Effector CD8-positive, alpha-beta T cell (primary cell): ENCODE data around the gene CNTN1.
"Not testable (repeated sequence)": the region's sequence is repeated elsewhere in the genome, so short reads cannot be mapped to it uniquely, and the experiment has no call there.

Experiments used
- DNase-seq: peaks from one replicate; lab custom pipeline; 2025; lab: John Stamatoyannopoulos, UW

Gene CNTN1

DNA sequence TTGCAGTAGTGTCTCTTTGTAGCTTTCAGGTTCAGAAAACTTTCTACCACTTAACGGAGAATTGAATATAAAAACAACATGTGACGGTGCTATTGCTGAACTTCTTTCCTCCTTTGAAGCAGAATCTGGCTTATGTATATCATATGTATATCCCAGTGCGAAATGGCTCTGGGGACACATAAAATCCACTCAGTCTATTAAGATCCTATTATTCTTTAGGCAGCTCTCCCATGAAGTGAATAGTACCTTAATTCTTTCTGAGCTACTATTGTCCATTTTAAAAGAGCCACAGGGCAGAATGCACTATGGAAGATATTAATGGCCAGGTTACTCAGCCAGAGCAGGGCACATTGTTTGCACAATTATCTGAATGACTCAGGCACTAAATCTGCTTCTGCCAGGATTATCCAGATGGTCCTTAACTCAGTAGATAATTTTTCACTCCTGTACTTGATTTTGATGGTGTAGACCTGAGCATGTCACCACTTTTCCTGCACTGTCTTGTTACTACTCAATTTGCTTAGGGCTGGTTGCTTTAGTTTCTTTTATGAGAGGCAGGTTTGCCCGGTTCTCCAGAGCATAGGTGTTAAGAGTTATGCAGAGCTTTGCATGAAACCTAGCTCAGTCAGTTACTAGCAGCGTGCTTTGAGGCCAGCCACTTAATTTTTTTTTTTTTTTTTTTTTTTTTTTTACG lies 5.5 kb downstream of the CNTN1 start:
- no peak for DNase-seq

DNA sequence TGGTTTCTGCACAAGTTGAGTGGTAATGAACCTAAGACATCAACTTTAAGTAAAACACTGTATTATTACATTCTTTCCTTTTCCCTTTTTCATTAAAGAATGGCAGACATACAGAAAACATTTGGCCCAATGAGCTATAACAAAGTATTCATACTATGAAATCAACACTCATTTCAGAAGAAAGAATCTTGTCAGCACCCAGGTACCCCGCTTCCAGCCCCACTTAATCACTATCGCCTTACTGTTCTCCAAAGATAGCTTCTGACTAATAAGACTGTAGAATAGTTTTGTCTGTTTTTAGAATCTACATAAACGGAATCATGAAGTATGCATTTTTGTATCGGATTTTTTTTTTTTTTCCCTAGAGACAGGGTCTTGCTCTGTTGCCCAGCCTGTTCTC lies 9.5 kb downstream of the CNTN1 start:
- DNase-seq, result no peak

DNA sequence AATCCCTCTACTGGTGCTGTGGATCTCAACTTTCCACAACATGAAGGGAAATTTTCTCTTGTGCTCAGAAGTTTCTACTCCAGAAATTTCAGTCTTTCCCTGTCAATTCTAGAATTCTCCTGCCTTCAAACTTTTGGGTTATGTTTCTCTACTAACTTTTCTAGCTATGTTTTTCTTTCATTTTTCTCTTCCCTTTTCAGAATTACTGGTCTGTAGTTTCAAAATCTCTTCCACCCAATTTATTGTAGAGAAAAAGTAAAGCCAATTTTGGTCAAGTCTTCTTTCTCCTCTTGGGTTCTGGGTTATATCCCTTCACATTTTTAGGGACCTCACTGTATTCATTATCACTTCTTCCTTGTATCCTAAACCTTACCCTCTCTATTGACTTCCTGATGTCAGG lies 18.9 kb downstream of the CNTN1 start:
- DNase-seq, result no peak

DNA sequence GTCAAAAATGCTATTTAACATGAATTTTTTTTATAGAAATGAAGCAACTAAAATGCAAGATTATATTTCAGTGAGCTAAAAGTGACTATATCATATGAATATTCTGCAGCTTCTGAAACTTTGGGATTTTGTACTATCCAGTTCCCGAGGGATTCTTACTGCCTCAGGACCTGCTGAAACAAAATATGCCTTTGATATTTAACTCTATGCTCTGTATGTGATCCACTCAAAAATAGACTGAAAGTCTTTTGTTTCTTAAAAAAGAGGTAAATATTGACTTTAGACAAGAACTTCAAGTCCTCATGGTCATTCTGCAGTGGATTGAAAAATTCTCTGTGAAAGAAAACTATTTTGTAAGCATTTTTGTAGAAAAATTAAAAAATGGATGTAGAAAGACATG lies 22.4 kb downstream of the CNTN1 start:
- no peak for DNase-seq

DNA sequence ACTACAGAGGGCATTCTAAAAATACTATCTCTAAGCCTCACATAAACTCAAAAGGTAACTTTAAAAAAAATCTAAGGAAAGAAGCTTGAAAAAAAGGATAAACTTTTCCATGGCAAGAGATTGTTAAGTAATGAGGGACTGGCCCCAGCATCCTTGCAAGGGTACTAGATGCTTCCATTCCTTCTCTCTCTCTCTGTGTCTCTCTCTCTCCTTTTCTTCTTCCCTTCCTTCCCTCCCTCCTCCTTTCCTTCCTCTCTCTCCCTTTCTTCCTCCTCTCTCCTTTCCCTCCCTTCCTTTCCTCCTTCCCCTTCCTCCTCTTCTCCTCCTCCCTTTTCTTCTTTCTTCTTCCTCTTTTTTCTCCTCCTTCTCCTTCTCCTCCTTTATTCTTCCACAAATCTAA lies 23.8 kb downstream of the CNTN1 start:
- no peak for DNase-seq

DNA sequence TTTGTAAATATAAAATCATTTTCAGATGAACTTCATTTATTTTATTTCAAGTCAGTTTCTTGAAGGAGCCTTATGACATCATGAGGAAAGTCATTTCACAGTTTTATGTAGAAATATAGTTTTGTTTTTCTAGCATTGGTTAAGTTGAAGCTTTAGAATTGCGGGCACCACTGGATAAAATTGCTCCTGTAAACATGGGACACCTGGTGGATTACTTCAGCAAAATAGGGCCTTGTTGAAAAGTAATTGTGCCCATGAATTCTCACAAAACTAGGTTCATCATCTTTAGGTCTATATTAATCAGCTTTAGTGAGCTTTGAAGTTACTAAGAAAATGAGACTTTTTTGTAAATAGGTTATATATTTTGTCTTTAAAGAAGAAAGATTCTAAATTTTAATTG lies 25.3 kb downstream of the CNTN1 start:
- DNase-seq, result no peak

DNA sequence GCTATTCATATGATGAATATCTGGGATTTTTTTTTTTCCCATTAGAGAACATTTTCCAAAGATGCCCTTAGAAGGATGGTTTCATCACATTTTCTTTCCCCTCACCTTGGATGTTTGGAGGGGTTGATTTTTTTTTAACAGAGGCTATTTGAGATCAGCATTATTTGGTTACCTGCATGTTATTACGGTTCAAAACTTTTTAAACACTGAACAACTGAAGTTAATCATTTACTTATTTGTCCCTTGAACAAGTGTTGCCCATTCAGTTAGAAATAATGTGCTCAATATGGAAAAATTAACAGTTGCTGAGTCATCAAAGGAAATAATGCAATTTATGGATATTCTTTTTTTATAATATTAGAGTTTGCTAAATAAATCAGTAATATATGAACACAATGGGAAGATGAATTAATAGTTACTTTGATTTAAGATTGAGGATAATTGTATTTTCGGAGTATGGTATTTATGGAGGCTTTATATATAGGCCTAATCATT lies 26.7 kb downstream of the CNTN1 start:
- DNase-seq, result no peak

DNA sequence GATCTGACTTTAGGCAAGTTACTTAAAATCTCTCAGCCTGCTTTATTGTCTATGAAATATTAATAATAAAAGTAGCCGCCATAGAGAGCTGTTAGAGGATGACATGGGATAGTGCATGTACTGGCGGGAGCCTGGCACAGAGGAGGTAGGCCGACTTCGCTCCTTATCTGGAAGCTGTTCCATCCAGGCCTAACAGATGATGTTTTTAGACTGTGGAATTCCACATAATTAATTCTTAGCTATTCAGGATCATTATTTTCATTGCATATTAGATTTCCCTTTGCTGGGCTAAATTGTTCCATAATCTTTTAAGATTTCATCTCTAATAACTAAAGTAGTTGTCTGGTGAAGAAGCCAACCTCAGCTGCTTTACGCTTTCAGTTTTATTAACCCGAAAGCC lies 30.8 kb downstream of the CNTN1 start:
- DNase-seq, result no peak

DNA sequence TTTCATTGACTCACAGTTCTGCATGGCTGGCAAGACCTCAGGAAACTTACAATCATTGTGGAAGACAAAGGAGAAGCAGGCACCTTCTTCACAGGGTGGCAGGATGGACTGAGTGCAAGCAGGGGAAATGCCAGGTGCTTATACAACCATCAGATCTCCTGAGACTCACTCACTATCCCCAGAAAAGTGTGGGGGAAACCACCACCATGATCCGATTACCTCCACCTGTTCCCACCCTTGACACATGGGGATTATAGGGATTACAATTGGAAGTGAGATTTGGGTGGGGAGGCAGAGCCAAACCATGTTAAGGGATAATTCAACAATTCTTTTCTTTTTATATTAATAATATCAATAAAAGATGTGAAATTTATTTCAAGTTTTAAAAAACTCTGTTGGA lies 34.1 kb downstream of the CNTN1 start:
- DNase-seq, result no peak

DNA sequence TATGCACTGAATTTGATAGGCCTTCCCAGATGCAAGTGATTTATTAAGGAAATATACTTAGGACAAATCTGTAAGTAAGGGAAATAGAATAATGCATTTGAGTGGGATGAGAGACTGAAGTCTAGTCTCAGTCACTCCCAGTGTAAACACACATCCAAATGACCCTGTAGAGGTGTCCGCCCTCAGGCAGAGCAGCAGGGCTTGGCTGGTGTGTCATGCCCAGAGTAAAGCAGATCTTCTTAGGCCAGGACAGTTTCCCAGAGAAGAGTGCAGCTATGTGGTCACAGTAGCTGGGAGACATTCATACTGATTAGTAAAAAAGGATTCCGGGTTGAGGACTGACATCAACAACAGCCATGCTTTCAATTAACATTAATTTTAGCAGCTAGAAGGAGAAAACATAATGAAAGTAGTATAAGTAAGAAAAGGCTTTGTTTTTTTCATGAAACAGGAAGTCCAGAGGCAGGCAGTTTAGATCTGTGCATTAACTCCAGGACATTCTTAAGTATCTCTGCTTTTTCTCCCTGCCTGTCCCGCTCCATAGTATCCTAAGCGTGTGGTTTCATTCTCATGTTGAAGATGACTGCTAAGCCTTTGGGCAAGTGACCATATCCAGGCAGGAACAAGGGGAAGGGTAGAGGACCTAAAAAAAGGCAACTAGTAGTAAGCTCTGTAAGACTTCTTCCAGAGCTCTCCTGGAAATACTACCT lies 35.7 kb downstream of the CNTN1 start:
- no peak for DNase-seq

DNA sequence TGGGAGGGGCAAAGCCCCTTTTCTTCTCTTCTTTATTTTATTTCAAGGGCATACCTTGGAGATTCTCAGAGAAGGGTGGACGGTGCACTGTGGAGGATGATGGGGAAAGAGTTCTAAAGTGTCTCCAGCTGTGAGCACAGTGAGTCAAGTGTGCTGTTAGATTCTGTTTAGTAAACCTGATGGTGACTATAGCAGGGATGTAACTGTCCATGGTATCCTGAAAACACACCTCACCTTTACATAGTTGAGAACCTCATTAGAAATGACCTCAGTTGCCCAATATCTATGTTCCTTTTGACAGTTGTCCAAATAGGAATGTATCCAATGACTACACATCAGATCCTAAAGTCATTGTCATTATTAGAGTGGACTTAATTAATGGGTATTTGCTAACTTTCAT lies 38.0 kb downstream of the CNTN1 start:
- no peak for DNase-seq

DNA sequence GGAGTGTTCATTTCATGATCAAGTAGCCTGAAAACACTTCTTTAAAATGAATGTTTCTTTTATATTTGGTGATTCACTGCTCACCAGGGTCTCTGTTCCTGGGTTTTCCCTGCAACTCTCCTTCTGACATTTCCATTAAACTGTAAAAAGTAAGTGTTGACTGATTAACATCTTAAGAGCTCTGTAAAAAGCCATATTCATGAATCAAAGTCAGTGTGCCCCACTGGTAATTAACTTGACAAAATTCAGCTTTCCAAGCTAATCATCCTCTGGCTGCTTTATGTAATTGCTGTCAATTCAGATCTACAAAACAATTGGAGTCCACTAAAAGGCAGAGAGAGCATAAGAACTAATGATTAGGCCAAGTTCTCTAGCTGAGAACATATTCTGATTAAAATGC lies 41.6 kb downstream of the CNTN1 start:
- DNase-seq, result no peak

DNA sequence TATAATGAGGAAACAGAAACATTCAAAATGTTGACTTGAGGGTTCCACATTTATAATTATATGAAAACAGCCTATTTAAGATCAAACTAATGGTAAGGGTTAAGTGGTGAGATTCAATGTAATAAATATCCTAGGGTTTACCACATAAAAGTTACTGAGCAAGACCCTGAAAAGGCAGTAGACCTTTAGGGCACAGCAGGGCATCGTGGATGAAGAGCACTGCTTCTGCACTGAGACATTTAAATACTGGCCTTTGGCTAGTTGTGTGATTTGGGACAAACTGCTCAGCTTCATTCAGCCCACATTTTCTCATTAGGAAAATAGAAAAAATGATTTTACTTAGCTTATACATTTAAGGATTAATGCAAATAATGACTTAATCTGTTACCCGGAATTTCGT lies 42.0 kb downstream of the CNTN1 start:
- no peak for DNase-seq

DNA sequence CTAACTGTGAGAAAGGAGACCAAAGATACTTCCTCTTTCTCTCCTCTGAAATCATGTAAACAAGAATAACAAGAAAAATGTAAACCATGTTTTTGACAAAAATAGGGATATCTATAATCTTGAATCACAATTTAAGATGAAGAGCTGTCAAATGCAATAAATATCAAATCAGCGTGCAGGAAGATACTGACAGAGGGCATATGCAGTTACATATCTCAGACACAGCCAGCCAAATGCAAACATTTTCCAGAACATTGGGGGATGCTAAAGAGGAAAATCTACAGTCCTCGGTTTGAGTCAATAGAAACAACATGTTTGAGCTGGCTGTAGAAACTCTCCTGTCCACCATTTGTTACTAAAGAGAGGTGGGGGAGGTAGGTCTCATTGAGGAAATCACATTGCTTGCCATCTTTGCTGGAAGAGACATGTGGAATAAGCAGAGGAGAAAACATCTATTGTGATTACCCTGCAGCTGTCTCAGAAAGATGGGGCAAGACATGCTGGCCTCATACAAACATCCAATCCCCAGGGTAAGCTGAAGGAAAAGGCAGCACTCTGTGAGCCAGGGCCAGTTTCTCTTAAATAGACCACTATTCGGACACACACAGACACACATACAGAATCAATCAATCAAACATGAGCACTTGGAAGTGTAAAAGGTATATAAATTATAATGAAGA lies 43.5 kb downstream of the CNTN1 start:
- DNase-seq, result no peak

DNA sequence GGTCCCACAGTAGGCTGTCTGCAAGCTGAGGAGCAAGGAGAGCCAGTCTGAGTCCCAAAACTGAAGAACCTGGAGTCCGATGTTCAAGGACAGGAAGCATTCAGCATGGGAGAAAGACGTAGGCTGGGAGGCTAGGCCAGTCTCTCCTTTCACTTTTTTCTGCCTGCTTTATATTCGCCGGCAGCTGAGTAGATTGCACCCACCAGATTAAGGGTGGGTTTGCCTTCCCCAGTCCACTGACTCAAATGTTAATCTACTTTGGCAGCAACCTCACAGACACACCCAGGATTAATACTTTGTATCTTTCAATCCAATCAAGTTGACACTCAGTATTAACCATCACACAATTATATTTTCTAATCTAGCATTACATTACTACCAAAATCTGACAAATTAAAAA lies 45.2 kb downstream of the CNTN1 start:
- not testable (repeated sequence) for DNase-seq

DNA sequence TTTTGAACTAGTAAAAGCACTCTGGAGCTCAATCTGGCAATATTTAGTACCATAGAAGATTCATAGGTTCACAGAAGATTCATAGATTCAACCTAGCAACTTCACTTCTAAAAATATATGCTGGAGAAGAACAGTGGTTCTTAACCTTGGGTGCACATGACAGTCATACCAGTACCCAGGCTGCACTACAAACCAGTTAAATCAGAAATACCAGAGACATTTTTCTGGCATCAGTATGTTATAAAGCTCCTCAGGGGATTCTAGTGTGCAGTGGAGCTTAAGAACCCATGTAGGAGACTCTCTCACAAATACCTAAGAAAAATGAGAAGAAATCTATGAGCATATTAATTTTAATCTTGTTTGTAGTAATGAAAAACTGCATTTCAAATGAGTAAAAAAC lies 46.6 kb downstream of the CNTN1 start:
- no peak for DNase-seq

DNA sequence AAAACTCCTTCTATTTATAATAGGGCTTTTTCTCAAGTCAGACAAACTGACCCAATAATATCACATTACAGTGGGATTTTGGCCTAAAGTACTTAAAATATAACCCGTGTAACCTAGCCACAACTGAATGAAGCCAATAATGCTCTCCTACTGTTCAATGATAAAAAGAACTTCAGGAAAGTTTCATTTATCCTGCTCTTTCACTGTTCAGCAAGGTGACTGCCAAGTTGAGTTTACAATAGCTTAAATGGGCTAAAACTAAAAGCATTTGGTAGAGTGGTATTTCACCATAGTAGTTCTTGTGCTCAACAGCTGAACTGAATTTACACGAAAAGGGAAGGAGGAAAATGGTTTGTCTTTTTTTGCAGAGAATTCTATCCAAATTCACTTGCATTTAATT lies 49.8 kb downstream of the CNTN1 start:
- no peak for DNase-seq

DNA sequence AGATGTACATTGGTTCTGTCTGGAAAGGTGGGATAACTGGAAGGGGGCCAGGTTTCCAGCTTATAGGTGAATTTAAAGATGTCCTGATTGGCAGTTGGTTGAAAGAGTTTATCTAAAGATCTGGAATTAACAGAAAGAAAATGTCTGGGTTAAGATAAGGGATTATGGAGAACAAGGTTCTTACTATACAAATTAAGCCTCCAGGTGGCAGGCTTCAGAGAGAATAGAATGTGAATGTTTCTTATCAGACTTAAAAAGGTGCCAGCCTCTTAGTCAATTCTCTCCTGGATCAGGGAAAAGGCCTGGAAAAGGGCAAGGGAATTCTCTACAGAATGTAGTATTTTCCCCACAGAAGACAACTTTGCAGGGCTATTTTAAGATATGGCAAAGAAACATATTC lies 53.1 kb downstream of the CNTN1 start:
- DNase-seq, result no peak

DNA sequence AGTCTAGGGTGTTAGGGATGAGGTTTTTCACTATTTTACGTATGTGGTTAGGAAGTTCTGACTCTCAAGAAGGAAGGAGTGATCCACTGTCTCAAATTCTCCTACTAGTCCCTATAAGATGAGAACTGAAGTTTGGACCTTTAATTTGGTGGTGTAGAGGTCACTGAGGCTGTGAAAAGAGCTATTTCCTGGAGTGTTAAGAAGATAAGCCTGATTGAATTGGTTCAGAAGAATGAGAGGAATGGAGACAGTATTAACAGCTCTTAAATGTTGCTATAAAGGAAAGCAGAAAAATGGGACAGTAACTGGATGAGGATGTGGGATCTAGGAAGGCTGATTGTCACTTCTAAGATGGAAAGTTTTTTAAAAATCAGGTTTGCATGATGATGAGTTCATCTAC lies 57.6 kb downstream of the CNTN1 start:
- DNase-seq, result no peak

DNA sequence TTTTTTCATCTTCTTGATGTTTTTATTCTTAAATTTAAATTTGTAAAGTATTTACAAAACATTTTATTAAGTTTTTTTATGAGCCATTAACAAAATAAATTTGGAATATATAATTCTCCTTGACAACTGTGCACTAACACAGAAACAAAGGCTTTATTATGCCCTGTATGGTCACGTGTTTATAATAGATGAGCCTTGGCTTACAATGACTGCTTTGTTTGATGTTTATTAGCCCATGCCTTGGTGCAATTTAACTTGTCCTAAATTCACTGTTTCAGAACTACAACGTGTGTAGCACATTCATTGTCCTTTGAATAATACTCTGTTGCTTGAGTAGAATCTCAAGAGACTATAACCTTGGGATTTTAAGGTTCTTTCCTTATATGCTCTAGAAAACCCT lies 59.8 kb downstream of the CNTN1 start:
- DNase-seq, result no peak

DNA sequence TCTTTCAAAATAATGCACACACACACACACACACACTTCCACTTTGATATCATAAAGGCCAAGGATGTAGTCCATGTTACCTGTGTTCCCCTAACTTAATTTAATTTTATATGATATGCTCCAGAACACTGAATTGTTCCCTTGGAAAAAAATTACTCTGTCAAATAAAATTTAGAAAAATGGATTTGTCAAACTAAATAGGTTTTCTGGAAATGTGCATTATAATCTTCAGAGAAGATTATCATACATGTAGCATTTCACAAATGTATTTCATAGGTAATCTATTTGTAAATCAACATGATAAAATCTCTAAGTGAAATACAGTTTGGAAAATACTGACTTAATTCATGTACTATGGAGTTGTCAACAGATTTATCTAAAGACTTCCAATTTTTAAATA lies 68.6 kb downstream of the CNTN1 start:
- no peak for DNase-seq

DNA sequence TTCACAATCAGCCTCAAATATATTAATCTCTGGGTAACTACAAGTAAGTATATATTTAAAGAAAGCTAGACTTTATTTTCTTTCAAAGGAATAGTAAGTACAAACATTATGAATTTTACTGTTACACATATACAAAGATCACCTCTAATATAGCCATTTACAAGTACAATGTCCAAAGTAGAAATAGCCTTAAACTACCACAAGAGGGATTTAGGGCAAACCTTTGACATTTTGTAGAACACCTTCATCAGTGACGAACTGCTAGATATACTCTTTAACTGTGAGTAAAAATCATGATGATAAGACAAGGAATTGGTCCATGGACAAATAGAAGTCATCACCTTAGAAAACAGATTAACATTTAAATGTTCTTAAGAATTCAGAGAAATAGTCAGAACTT lies 69.8 kb downstream of the CNTN1 start:
- no peak for DNase-seq
